Osteoblast (primary cell): ENCODE data around the gene KDM3A. TPM values are rescaled to one million over a fixed set of nuclear protein-coding genes. Genes with fewer than 3 reads are reported as not detected.

Source experiments
- DNase-seq: peaks from one replicate; pipeline ENCODE4 v3.0.0; 2011; ENCODE audit warnings: low spot score, mixed read lengths; ENCODE audit not compliant: insufficient read length; ENCODE audit errors: missing footprints
- H2AFZ ChIP-seq: 2 replicates; pipeline ENCODE4 v1.6.0; 2011; ENCODE audit warnings: mild to moderate bottlenecking, low read length
- H3K27ac ChIP-seq: 2 replicates; pipeline ENCODE4 v1.5.1; 2011; ENCODE audit warnings: mild to moderate bottlenecking, low read depth, low read length, moderate library complexity
- H3K27me3 ChIP-seq: 2 replicates; pipeline ENCODE4 v1.6.0; 2012; ENCODE audit warnings: mild to moderate bottlenecking, control low read depth, inconsistent platforms, low read length, moderate library complexity; ENCODE audit not compliant: insufficient read depth
- H3K36me3 ChIP-seq: 2 replicates; pipeline ENCODE4 v1.5.1; 2011; ENCODE audit warnings: mild to moderate bottlenecking, low read length, control low read depth, moderate library complexity; ENCODE audit not compliant: insufficient read depth
- H3K4me1 ChIP-seq: 2 replicates; pipeline ENCODE4 v1.5.1; 2011; ENCODE audit warnings: mild to moderate bottlenecking, low read length, control low read depth, moderate library complexity; ENCODE audit not compliant: insufficient read depth
- H3K4me2 ChIP-seq: 2 replicates; pipeline ENCODE4 v1.6.0; 2011; ENCODE audit warnings: mild to moderate bottlenecking, low read length; ENCODE audit not compliant: insufficient read depth
- H3K4me3 ChIP-seq: fragments of 200-600 bp; sonication (generic); 3 replicates; pipeline ENCODE4 v1.5.1; 2012; ENCODE audit warnings: mild to moderate bottlenecking, low read length, inconsistent platforms; ENCODE audit not compliant: insufficient read depth
- H3K79me2 ChIP-seq: 2 replicates; pipeline ENCODE4 v1.6.0; 2012; ENCODE audit warnings: mild to moderate bottlenecking, low read length, control low read depth, inconsistent platforms; ENCODE audit not compliant: insufficient read depth
- H3K9me3 ChIP-seq: 2 replicates; pipeline ENCODE4 v1.5.1; 2011; ENCODE audit warnings: low read depth, low read length, control low read depth
- H4K20me1 ChIP-seq: 2 replicates; pipeline ENCODE4 v1.6.0; 2012; ENCODE audit warnings: mild to moderate bottlenecking, low read length, control low read depth; ENCODE audit not compliant: insufficient read depth
- total RNA-seq: library from RNA; depleted of rRNA; stranded (reverse); fragments of >200 nt; gene quantifications from 2 replicates; pipeline ENCODE4 v1.2.3, GENCODE V29; 2012
- TF ChIP-seq, protein P1 (sequence below): IDR thresholded peaks from 2 replicates; pipeline ENCODE4 v1.5.1; 2011; ENCODE audit warnings: mild to moderate bottlenecking, low read depth, low read length, moderate library complexity; ENCODE audit errors: extremely low read depth

KDM3A gene
- total RNA-seq, 1 donor = 36.9 TPM

DNA sequence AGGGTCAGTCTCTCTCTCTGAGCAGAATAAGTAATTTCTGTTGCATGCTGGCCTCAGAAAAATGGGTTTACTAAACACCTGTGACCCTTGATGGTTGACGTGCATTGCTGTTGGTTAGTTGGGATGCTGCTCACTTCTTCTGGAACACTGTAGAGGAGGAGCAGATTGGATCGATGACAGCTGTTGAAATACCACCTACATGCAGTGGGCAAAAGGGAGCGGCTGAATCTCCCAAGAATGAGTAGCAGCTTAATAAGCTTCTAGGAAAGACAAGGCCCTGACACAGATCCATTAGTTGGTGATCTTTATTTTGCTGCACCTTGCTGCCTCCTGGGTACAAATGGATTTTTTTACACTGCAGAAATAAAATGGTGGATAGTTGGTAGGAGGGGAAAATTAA is 43.2 kb downstream of the KDM3A start:
- Histone ChIP-seq H4K20me1 (no peaks in the 10 kb centered on the region), H3K79me2 (no peaks in the 10 kb centered on the region), H3K36me3 (peaks cover 82% of the 10 kb centered on the region), H3K4me3 (no peak overlapping the region), H3K27ac (no peak overlapping the region), H3K27me3 (no peaks in the 10 kb centered on the region), H3K4me1 (peaks cover 3% of the 10 kb centered on the region), H2AFZ (no peak overlapping the region), H3K4me2 (no peak overlapping the region), H3K9me3 (no peaks in the 10 kb centered on the region)
- TF ChIP-seq, protein P1, sequence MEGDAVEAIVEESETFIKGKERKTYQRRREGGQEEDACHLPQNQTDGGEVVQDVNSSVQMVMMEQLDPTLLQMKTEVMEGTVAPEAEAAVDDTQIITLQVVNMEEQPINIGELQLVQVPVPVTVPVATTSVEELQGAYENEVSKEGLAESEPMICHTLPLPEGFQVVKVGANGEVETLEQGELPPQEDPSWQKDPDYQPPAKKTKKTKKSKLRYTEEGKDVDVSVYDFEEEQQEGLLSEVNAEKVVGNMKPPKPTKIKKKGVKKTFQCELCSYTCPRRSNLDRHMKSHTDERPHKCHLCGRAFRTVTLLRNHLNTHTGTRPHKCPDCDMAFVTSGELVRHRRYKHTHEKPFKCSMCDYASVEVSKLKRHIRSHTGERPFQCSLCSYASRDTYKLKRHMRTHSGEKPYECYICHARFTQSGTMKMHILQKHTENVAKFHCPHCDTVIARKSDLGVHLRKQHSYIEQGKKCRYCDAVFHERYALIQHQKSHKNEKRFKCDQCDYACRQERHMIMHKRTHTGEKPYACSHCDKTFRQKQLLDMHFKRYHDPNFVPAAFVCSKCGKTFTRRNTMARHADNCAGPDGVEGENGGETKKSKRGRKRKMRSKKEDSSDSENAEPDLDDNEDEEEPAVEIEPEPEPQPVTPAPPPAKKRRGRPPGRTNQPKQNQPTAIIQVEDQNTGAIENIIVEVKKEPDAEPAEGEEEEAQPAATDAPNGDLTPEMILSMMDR = no peak
- no peak for DNase-seq

DNA sequence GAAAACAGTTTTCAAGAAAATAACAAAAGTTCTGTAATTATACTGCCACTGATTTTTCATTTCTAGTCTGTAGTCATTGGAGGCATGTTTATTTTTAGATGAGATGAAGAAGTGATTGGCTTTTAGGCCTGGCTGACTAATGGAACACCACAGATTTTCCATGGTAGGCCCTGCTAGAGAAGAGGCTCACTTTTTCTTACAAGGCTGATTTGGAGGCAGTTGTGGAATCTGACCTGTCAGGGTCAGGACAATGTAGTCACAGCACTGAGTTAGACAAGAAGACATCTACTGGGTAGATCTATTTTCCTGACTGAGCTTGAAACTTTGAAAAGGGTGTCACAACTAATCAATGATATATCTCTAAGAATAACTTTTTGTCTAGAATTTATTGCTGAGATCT is 43.9 kb downstream of the KDM3A start:
- Histone ChIP-seq H3K36me3 (peaks cover 82% of the 10 kb centered on the region), H4K20me1 (no peaks in the 10 kb centered on the region), H2AFZ (no peak overlapping the region), H3K4me2 (no peak overlapping the region), H3K79me2 (no peaks in the 10 kb centered on the region), H3K27me3 (no peaks in the 10 kb centered on the region), H3K9me3 (no peaks in the 10 kb centered on the region), H3K4me3 (no peak overlapping the region), H3K4me1 (peaks cover 3% of the 10 kb centered on the region), H3K27ac (no peak overlapping the region)
- no peak for DNase-seq
- TF ChIP-seq, protein P1 = no peak

DNA sequence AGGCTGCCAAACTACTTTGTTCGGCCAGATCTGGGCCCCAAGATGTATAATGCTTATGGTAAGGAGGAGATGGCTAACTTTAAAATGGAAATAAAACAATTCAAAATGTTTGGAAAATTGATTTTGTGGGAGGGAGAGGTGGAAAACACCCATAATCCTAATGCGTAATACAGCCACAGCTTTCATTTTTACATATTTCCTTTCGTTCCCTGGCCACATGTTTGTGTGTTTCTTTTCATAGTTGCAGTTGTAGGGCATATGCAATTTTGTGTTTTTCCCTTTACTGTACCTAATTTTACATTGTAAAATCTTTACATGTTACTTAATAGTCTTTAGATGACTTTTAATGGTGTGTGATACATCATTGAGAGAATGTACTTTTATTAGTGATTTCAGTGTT is 44.6 kb downstream of the KDM3A start:
- DNase-seq = no peak
- no peak overlapping the region for H3K4me2 ChIP-seq
- no peak overlapping the region for H3K4me3 ChIP-seq
- TF ChIP-seq, protein P1 = no peak
- H2AFZ ChIP-seq = no peak overlapping the region
- no peaks in the 10 kb centered on the region for H4K20me1 ChIP-seq
- H3K79me2 ChIP-seq = no peaks in the 10 kb centered on the region
- H3K4me1 ChIP-seq = peaks cover 3% of the 10 kb centered on the region
- no peaks in the 10 kb centered on the region for H3K9me3 ChIP-seq
- no peaks in the 10 kb centered on the region for H3K27me3 ChIP-seq
- peaks cover 82% of the 10 kb centered on the region for H3K36me3 ChIP-seq
- no peak overlapping the region for H3K27ac ChIP-seq

DNA sequence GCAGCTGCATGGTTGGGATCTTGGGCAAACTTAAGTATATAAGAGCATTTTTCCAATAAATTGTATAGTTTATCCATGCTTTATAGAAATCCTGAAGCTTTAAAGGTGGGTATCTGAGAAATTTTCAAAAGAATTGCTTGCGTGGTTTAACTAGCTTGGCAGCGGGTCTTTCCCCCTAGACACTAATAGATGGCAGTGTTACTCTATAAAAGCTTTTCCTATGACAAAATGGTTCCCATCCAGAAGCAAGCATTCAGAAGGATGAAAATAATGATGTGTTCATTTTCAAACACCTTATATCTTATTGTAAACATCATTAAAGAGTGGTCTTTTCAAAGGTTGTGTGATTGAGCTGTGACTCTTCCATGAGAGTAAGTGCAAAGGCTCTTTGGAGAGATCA is 45.9 kb downstream of the KDM3A start:
- no peaks in the 10 kb centered on the region for H3K4me1 ChIP-seq
- H3K4me3 ChIP-seq = no peak overlapping the region
- H3K27ac ChIP-seq = no peak overlapping the region
- no peaks in the 10 kb centered on the region for H3K27me3 ChIP-seq
- H4K20me1 ChIP-seq = no peaks in the 10 kb centered on the region
- peaks cover 80% of the 10 kb centered on the region for H3K36me3 ChIP-seq
- H3K4me2 ChIP-seq = no peak overlapping the region
- TF ChIP-seq, protein P1 = no peak
- no peaks in the 10 kb centered on the region for H3K79me2 ChIP-seq
- DNase-seq = no peak
- H2AFZ ChIP-seq = no peak overlapping the region
- no peaks in the 10 kb centered on the region for H3K9me3 ChIP-seq
